HTERT RPE-1 (cell line): ENCODE measurements around the gene REV3L.
"Not testable (repeated sequence)": the region's sequence is repeated elsewhere in the genome, so short reads cannot be mapped to it uniquely, and the experiment has no call there.

Experiments
- in situ Hi-C: fragments of 300-500 bp; cut with MboI; formaldehyde crosslinking; loops from 4 replicates; pipeline ENCODE4 v1.14.3; 2020; ENCODE audit warnings: low sequenced_read_pairs

REV3L gene

GRCh38 chr6:111494951-111495635, 12.1 kb upstream of the REV3L start:
- in situ Hi-C loops = no loop called here

- in situ Hi-C loops = no loop called here
Observed at GRCh38 chr6:111492499-111492898, 9.5 kb upstream of the REV3L start.

- in situ Hi-C loops = no loop called here
Observed at GRCh38 chr6:111490067-111490466, 7.0 kb upstream of the REV3L start.

- in situ Hi-C loops = no loop called here
Observed at GRCh38 chr6:111487661-111488060, 4.6 kb upstream of the REV3L start.

GRCh38 chr6:111486921-111487320, 3.9 kb upstream of the REV3L start:
- in situ Hi-C loops = no loop called here

GRCh38 chr6:111486475-111486874, 3.5 kb upstream of the REV3L start:
- in situ Hi-C loops = no loop called here

- in situ Hi-C loops = no loop called here
Observed at GRCh38 chr6:111485342-111485741, 2.3 kb upstream of the REV3L start.

- in situ Hi-C loops = no loop called here
Observed at GRCh38 chr6:111484633-111484930, 1.6 kb upstream of the REV3L start.

- in situ Hi-C loops = no loop called here
Observed at GRCh38 chr6:111483736-111484632, 966 bp upstream of the REV3L start.

GRCh38 chr6:111482188-111482958, 645 bp downstream of the REV3L start:
- in situ Hi-C loops = no loop called here

- in situ Hi-C loops = no loop called here
Observed at GRCh38 chr6:111481836-111482187, 1.2 kb downstream of the REV3L start.

- in situ Hi-C loops = no loop called here
Observed at GRCh38 chr6:111480988-111481822, 1.8 kb downstream of the REV3L start.

GRCh38 chr6:111478749-111479148, 4.3 kb downstream of the REV3L start:
- in situ Hi-C loops = no loop called here

GRCh38 chr6:111478064-111478476, 4.9 kb downstream of the REV3L start:
- in situ Hi-C loops = no loop called here

- in situ Hi-C loops = no loop called here
Observed at GRCh38 chr6:111477481-111477938, 5.5 kb downstream of the REV3L start.

GRCh38 chr6:111476061-111476460, 7.0 kb downstream of the REV3L start:
- in situ Hi-C loops = not testable (repeated sequence)

GRCh38 chr6:111474771-111475170, 8.2 kb downstream of the REV3L start:
- in situ Hi-C loops = no loop called here

GRCh38 chr6:111474106-111474505, 8.9 kb downstream of the REV3L start:
- in situ Hi-C loops = no loop called here

GRCh38 chr6:111472933-111473435, 10.0 kb downstream of the REV3L start:
- in situ Hi-C loops = no loop called here

- in situ Hi-C loops = no loop called here
Observed at GRCh38 chr6:111471958-111472357, 11.1 kb downstream of the REV3L start.

GRCh38 chr6:111471533-111471932, 11.5 kb downstream of the REV3L start:
- in situ Hi-C loops = no loop called here
